HUDEP-2 (cell line): ENCODE measurements around the gene CISD2.
"Not testable (repeated sequence)": the region's sequence is repeated elsewhere in the genome, so short reads cannot be mapped to it uniquely, and the experiment has no call there.

Source experiments
- DNase-seq, 76 experiments: peaks; one replicate each; lab custom pipeline; 2025; ENCODE audit not compliant: unreplicated experiment in 76 of 76; lab: John Stamatoyannopoulos, UW

The CISD2 gene

DNA sequence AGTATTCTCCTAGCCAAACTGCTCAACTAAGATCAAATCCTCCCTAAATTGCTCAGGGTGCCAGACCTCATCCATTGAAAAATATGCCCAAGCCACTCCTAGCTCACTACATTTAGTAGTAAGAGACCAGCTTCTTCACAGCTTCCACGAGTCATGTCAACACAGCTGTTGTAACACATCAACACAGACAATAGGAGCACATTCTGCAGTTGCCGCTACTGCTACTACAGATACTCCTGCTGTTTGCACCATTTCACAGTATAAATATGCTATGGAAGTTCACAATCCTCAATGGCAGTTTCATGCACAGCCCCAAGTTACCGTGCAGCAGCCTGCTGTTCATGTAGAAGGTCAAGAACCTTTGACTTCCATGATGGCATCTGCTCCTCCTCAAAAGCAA, 28.8 kb downstream of the CISD2 start:
- DNase-seq, result not testable (repeated sequence)

DNA sequence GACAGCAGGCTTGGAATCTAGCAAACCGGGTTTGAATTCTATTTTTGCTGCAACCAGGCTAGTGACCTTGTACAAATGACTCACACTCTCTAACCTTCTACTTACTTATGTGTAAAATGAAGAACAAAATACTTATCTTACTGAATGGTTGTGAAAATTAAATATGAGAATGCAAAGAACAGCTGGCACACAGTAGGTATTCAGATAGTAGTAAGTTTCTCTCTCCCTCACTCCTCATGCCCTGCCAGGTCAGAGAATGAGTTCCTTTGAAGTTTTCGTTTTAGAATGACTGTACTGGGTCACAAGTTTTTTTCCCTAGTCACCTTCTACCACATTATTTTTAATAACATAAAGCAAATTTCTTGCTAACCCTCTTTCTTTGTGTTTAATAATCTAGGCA, 33.0 kb downstream of the CISD2 start:
- no peak for DNase-seq

DNA sequence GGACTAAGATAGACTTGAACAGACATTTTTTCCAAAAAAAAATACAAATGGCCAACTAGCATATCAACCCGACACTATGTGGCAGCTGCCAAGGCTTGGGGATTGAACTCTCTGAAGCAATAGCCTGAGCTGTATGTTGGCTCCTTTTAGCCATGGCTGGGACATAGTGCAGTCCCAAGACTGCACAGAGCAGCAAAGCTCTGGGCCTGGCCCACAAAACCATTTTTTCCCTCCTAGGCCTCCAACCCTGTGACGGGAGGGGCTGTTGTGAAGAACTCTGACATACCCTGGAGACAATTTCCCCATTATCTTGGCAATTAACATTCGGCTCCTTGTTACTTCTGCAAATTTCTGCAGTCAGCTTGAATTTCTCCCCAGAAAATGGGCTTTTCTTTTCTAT, 50.1 kb downstream of the CISD2 start:
- no peak for DNase-seq

DNA sequence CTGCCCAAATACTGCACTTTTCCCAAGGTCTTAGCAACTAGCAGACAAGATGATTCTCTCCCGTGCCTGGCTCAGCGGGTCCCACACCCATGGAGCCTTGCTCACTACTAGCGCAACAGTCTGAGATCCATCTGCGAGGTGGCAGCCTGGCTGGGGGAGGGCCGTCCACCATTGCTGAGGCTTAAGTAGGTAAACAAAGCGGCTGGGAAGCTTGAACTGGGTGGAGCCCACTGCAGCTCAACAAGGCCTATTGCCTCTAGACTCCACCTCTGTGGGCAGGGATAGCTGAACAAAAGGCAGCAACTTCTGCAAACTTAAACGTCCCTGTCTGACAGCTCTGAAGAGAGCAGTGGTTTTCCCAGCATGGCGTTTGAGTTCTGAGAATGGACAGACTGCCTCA, 50.9 kb downstream of the CISD2 start:
- DNase-seq, result not testable (repeated sequence)

DNA sequence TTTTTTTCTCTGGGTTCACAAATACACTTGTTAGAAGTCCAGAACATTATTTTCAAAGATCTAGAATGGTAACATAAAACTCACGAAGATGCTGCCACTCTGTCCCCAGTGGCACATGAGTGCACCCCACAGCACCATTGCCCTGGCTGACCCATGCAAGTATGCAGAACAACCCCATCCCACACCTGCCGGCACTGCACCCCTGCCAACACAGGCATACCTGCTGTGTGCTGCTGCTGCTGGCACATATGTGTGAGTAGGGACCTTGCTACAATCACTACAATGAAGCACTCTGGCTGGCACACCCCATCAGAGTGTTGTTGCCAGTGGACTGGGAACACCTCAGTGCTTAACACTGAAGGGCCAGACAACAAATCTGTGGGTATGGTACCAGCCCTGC, 66.9 kb downstream of the CISD2 start:
- no peak for DNase-seq

DNA sequence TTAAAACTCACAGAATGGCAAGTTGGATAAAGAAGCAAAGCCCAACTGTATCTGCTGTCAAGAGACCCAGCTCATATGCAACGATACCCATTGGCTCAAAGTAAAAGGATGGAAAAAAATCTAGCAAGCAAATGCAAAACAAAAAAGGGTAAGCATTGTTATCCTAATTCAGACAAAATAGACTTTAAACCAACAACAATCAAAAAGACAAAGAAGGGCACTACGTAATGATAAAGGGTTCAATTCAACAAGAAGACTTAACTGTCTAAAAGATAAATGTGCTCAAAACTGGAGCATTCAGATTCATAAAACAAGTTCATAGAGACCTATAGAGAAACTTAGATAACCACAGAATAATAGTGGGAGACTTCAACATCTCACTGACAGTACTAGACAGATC, 69.3 kb downstream of the CISD2 start:
- not testable (repeated sequence) for DNase-seq
